Large intestine (tissue), 1 donor: ENCODE results near the gene SNRPA. TPM values are rescaled to one million over a fixed set of nuclear protein-coding genes. Genes with fewer than 3 reads are reported as not detected.

Experiments
- polyA plus RNA-seq: library from polyadenylated mRNA; unstranded; fragments of 120-200 nt; gene quantifications from one replicate; pipeline ENCODE4 v1.2.1, GENCODE V29; 2013

The SNRPA gene
- polyA plus RNA-seq, 1 donor, result 65.7 TPM

Other genes with a start within 250 kb of the SNRPA start
- 27.8 TPM for gene SHKBP1, start 174.3 kb upstream of the SNRPA start, polyA plus RNA-seq
- gene LTBP4, start 149.8 kb upstream of the SNRPA start, polyA plus RNA-seq, result 223 TPM
- 16.3 TPM for gene NUMBL, start 60.6 kb upstream of the SNRPA start, polyA plus RNA-seq
- 35.7 TPM for gene COQ8B, start 34.3 kb upstream of the SNRPA start, polyA plus RNA-seq
- 28.4 TPM for gene ITPKC, start 34.1 kb upstream of the SNRPA start, polyA plus RNA-seq
- 16.6 TPM for gene ACTMAP, start 726 bp upstream of the SNRPA start, polyA plus RNA-seq
- 6.2 TPM for gene MIA, start 24.3 kb downstream of the SNRPA start, polyA plus RNA-seq
- gene RAB4B, start 27.0 kb downstream of the SNRPA start, polyA plus RNA-seq, result 19.2 TPM
- gene EGLN2, start 48.0 kb downstream of the SNRPA start, polyA plus RNA-seq, result 61.6 TPM
- 0.07 TPM for gene CYP2A6, start 99.2 kb downstream of the SNRPA start, polyA plus RNA-seq
- gene CYP2A7, start 131.0 kb downstream of the SNRPA start, polyA plus RNA-seq, result 0.04 TPM
- gene CYP2B6, start 240.1 kb downstream of the SNRPA start, polyA plus RNA-seq, result 5.3 TPM